Esophagus muscularis mucosa (tissue), 3 donors: ENCODE results near the gene BPTF.

Experiments used
- EP300 ChIP-seq: sonication (generic); formaldehyde crosslinking; IDR thresholded peaks from one replicate; pipeline ENCODE4 v1.6.1; 2017; ENCODE audit warnings: antibody characterized with exemption
- TF ChIP-seq, protein P1 (sequence below), 3 experiments: fragments of 200-600 bp in 2 of 3; fragments of 450-650 bp in 1 of 3; sonication (generic) in 2 of 3; IDR thresholded peaks; one replicate each; pipeline ENCODE4 v1.5.1; 2017 to 2019; ENCODE audit warnings: antibody characterized with exemption in 3 of 3, mild to moderate bottlenecking in 2 of 3, moderate library complexity in 1 of 3

DNA sequence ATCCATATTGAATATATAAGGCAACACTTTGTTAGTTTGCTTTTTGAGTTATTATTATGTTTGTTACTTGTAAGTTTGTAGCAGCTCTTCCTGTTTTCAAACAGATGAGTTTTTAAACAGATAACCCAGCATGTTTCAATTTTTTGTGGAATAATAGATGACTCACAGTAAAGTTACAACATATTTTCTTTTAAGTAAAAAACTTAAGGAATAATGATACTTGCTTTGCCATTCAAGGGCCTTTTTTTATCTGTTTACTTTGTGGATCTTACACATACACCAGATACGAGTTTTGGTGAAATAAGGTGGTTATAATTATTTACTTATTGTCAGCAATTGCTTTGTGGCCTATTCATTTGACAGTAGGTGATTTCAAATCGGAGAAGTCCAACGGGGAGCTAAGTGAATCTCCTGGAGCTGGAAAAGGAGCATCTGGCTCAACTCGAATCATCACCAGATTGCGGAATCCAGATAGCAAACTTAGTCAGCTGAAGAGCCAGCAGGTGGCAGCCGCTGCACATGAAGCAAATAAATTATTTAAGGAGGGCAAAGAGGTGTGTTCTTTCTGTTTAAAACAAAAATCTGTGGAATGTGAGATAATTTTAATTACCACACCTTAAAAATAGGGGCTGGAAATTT is 66.3 kb downstream of the BPTF start:
- TF ChIP-seq, protein P1, sequence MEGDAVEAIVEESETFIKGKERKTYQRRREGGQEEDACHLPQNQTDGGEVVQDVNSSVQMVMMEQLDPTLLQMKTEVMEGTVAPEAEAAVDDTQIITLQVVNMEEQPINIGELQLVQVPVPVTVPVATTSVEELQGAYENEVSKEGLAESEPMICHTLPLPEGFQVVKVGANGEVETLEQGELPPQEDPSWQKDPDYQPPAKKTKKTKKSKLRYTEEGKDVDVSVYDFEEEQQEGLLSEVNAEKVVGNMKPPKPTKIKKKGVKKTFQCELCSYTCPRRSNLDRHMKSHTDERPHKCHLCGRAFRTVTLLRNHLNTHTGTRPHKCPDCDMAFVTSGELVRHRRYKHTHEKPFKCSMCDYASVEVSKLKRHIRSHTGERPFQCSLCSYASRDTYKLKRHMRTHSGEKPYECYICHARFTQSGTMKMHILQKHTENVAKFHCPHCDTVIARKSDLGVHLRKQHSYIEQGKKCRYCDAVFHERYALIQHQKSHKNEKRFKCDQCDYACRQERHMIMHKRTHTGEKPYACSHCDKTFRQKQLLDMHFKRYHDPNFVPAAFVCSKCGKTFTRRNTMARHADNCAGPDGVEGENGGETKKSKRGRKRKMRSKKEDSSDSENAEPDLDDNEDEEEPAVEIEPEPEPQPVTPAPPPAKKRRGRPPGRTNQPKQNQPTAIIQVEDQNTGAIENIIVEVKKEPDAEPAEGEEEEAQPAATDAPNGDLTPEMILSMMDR (IDR thresholded peaks at IDR 0.05), result peak in 2 of 3 experiments; percentile 21 to 22
- no peak for TF ChIP-seq EP300
